Measurements from ENCODE around the gene SIAH2. TPM values are rescaled to one million over a fixed set of nuclear protein-coding genes. Genes with fewer than 3 reads are reported as not detected.

The SIAH2 gene
- total RNA-seq, 1 donor from 2014 or later, result 18.2 TPM

DNA sequence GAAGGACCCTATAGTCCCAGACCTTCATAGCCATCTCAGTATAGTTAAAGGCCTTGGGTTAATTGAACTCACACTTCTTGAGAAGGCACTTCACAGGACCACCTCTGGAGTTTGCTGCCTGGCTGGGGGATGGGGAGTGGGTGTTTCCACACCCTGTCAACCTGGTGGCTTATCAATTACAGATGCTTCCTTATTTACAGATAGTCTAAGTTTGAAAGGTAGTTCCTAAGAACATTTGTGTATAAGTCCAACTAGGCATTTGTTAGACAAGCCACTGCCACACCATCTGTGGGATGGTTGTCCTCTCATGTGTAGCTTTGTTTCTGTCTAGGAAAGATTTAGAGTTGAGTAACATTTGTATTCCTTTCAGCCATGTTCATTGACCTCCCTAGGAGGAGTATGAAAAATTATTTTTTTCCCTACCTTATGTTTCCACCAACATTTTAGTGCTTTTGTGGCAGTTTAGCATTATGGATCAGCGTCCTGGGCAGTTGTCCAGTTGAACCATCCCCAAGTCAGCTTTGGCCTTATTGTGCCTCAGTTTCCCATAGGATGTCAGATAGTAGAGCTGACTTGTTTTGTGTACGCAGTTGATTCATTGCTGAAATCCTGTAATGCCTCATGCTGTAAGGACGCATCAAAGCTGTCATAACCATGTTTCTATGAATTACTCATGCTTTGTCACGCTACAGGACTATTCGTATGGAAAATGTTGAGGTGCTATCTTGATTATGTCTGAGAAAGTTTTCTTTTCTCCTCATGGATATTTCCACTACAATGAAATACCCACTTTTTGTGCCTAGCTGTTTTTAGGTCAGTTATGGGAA, 21.2 kb upstream of the SIAH2 start:
- Mint-ChIP-seq H3K27me3 (peaks cover 12% of the 10 kb centered on the region), H3K4me3 (no peak overlapping the region), H3K4me1 (ENCODE audit: unreplicated experiment) (peaks cover 5% of the 10 kb centered on the region), H3K36me3 (no peaks in the 10 kb centered on the region), H3K9me3 (no peaks in the 10 kb centered on the region), H3K27ac (no peak overlapping the region)
- DNase-seq (ENCODE audit: extremely low spot score, unreplicated experiment), result no peak
- no peak for TF ChIP-seq CTCF (conservative IDR thresholded peaks at IDR 0.05)

DNA sequence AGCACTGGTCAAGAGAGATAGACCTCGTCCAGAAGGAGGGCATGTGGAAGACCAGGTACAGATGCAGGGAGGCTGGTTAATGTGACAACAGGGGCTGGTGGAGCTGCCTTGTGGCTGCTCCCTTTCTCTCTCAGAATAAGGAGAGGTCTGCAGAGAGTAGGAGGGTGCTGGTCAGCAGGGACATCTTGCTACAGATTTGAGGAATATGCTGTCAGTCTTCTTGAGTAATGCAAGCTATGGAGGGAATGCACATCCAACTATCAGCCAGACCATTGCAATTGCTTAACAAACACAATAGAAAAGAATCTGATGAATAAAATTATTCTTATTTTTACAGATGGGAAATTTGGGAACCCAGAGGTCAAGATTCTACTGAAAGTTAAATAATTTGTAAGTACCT, 20.3 kb upstream of the SIAH2 start:
- Mint-ChIP-seq H3K36me3 (no peaks in the 10 kb centered on the region), H3K9me3 (no peaks in the 10 kb centered on the region), H3K4me3 (no peak overlapping the region), H3K4me1 (ENCODE audit: unreplicated experiment) (peaks cover 5% of the 10 kb centered on the region), H3K27me3 (peaks cover 7% of the 10 kb centered on the region), H3K27ac (no peak overlapping the region)
- TF ChIP-seq CTCF (conservative IDR thresholded peaks at IDR 0.05), result no peak
- DNase-seq (ENCODE audit: extremely low spot score, unreplicated experiment), result no peak

- no peaks in the 10 kb centered on the region for H3K4me1 Mint-ChIP-seq (ENCODE audit: unreplicated experiment)
- H3K27me3 Mint-ChIP-seq, result no peaks in the 10 kb centered on the region
- H3K9me3 Mint-ChIP-seq, result no peaks in the 10 kb centered on the region
- no peak overlapping the region for H3K4me3 Mint-ChIP-seq
- H3K36me3 Mint-ChIP-seq, result no peaks in the 10 kb centered on the region
- DNase-seq (ENCODE audit: extremely low spot score, unreplicated experiment), result no peak
- TF ChIP-seq CTCF (conservative IDR thresholded peaks at IDR 0.05), result no peak
- no peak overlapping the region for H3K27ac Mint-ChIP-seq
Measured at GRCh38 chr3:150779402-150779858, 16.5 kb upstream of the SIAH2 start.

DNA sequence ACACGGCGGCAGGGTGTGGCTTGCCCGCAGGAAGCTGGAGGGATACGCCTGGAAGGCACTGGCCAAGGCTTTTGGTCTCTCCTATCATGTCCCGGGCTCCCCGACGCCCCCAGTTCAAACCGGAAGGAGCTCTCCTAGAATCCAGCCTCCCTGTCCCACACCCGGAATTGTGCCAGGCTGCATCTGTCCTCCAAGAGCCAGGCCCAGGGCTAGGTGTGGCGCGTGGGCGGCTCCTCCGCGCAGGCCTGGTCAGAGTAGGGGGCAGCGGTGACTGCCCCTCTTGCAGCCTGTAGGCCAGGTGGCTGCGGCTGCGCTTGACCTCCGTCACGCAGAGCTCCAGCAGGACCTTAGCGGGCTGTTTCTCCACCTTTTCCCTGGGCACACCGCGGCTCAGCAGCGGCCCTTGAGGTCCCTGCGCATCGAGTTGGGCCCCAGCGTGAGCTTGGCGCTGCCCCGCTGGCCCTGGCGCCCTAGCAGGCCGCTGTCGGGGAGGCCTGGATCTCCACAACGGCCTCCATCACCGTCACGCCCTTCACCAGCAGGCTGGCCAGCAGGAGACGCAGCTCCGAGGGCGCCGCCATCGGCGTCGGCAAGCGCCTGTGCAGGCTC, 15.9 kb upstream of the SIAH2 start:
- no peak overlapping the region for H3K27ac Mint-ChIP-seq
- no peaks in the 10 kb centered on the region for H3K4me1 Mint-ChIP-seq (ENCODE audit: unreplicated experiment)
- H3K9me3 Mint-ChIP-seq, result no peaks in the 10 kb centered on the region
- H3K4me3 Mint-ChIP-seq, result no peak overlapping the region
- no peak for DNase-seq (ENCODE audit: extremely low spot score, unreplicated experiment)
- H3K36me3 Mint-ChIP-seq, result no peaks in the 10 kb centered on the region
- no peak for TF ChIP-seq CTCF (conservative IDR thresholded peaks at IDR 0.05)
- H3K27me3 Mint-ChIP-seq, result no peaks in the 10 kb centered on the region

DNA sequence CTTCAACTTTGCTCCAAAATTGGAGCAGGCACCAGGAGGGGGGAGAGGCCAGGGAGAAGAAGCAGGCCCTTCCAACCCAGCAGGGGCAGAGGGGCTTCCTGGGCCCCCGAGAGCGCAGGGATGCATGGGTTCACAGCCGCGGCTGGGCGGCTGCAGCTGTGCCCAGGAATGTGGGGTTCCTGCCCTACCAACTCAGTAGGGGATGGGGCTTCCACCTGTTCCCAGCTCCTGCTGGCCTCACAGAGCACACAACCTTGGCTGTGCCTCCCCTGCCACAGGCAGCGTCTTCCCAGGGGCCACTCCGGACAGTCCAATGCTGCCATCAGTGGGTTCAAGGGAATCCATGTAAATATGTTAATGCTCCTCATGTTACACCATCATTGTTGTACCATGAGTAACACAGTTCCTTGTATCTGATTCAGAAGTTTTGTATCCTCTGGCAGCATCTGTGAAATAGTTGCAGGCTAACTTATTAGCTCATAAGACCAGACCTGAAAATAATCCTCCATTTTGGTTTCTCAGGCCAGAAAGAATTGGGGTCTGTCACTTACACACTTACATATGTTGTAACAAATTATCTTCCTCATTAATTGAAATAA, 12.1 kb upstream of the SIAH2 start:
- Mint-ChIP-seq H3K36me3 (no peaks in the 10 kb centered on the region), H3K9me3 (no peaks in the 10 kb centered on the region), H3K27ac (no peak overlapping the region), H3K27me3 (no peaks in the 10 kb centered on the region), H3K4me1 (ENCODE audit: unreplicated experiment) (no peaks in the 10 kb centered on the region), H3K4me3 (no peak overlapping the region)
- TF ChIP-seq CTCF (conservative IDR thresholded peaks at IDR 0.05), result no peak
- no peak for DNase-seq (ENCODE audit: extremely low spot score, unreplicated experiment)
